ENCODE measurements around the gene TNFRSF1A. TPM values are rescaled to one million over a fixed set of nuclear protein-coding genes. Genes with fewer than 3 reads are reported as not detected.

The TNFRSF1A gene
- total and polyA plus RNA-seq, 9 of the 15 experiments (the other 6 are each of a cell fraction or from before 2014, with no cell fraction given) = 0.76 to 43.5 (median 30.0) TPM

DNA sequence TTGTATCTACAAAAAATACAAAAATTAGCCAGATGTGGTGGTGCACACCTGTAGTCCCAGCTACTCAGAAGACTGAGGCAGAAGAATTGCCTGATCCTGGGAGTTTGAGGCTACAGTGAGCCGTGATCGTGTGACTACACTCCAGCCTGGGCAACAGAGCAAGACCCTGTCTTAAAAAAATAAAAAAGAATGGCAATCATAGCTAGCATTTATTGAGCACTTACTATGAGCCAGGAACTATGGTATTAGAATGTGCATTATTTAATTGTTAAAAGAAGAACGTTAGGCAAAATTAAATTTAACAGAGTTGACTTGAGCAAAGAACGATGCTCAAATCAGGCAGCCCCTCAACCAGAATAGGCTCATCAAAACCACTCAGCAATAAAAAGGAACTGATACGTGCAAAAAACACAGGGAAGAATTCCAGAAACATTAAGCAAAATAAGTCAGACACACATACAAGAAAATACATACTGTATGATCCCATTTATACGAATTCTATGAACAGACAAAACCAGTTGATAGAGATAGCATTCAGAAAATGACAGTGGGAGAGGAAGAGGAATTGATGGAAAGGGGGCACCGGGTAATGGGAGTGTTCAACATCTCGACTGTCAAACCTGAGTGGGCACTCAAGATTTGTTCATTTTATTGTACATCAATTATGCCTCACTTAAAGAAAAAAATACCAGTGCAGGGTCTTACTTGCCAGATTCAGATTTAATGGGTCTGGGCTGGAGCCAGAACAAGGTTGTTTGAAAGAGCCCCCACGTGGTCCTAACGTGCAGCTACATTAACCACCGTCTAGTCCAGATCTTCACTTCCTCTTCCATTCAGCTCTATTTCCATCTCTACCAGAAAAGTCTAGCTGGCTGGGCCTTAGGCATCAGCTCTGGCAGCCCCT, 25.4 kb upstream of the TNFRSF1A start (continued):
- TF ChIP-seq, protein P1, sequence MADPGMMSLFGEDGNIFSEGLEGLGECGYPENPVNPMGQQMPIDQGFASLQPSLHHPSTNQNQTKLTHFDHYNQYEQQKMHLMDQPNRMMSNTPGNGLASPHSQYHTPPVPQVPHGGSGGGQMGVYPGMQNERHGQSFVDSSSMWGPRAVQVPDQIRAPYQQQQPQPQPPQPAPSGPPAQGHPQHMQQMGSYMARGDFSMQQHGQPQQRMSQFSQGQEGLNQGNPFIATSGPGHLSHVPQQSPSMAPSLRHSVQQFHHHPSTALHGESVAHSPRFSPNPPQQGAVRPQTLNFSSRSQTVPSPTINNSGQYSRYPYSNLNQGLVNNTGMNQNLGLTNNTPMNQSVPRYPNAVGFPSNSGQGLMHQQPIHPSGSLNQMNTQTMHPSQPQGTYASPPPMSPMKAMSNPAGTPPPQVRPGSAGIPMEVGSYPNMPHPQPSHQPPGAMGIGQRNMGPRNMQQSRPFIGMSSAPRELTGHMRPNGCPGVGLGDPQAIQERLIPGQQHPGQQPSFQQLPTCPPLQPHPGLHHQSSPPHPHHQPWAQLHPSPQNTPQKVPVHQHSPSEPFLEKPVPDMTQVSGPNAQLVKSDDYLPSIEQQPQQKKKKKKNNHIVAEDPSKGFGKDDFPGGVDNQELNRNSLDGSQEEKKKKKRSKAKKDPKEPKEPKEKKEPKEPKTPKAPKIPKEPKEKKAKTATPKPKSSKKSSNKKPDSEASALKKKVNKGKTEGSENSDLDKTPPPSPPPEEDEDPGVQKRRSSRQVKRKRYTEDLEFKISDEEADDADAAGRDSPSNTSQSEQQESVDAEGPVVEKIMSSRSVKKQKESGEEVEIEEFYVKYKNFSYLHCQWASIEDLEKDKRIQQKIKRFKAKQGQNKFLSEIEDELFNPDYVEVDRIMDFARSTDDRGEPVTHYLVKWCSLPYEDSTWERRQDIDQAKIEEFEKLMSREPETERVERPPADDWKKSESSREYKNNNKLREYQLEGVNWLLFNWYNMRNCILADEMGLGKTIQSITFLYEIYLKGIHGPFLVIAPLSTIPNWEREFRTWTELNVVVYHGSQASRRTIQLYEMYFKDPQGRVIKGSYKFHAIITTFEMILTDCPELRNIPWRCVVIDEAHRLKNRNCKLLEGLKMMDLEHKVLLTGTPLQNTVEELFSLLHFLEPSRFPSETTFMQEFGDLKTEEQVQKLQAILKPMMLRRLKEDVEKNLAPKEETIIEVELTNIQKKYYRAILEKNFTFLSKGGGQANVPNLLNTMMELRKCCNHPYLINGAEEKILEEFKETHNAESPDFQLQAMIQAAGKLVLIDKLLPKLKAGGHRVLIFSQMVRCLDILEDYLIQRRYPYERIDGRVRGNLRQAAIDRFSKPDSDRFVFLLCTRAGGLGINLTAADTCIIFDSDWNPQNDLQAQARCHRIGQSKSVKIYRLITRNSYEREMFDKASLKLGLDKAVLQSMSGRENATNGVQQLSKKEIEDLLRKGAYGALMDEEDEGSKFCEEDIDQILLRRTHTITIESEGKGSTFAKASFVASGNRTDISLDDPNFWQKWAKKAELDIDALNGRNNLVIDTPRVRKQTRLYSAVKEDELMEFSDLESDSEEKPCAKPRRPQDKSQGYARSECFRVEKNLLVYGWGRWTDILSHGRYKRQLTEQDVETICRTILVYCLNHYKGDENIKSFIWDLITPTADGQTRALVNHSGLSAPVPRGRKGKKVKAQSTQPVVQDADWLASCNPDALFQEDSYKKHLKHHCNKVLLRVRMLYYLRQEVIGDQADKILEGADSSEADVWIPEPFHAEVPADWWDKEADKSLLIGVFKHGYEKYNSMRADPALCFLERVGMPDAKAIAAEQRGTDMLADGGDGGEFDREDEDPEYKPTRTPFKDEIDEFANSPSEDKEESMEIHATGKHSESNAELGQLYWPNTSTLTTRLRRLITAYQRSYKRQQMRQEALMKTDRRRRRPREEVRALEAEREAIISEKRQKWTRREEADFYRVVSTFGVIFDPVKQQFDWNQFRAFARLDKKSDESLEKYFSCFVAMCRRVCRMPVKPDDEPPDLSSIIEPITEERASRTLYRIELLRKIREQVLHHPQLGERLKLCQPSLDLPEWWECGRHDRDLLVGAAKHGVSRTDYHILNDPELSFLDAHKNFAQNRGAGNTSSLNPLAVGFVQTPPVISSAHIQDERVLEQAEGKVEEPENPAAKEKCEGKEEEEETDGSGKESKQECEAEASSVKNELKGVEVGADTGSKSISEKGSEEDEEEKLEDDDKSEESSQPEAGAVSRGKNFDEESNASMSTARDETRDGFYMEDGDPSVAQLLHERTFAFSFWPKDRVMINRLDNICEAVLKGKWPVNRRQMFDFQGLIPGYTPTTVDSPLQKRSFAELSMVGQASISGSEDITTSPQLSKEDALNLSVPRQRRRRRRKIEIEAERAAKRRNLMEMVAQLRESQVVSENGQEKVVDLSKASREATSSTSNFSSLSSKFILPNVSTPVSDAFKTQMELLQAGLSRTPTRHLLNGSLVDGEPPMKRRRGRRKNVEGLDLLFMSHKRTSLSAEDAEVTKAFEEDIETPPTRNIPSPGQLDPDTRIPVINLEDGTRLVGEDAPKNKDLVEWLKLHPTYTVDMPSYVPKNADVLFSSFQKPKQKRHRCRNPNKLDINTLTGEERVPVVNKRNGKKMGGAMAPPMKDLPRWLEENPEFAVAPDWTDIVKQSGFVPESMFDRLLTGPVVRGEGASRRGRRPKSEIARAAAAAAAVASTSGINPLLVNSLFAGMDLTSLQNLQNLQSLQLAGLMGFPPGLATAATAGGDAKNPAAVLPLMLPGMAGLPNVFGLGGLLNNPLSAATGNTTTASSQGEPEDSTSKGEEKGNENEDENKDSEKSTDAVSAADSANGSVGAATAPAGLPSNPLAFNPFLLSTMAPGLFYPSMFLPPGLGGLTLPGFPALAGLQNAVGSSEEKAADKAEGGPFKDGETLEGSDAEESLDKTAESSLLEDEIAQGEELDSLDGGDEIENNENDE (IDR thresholded peaks at IDR 0.05; ENCODE audit: low read depth, low read length) = no peak
- TF ChIP-seq ZFP30 (CRISPR knock-in tag; IDR thresholded peaks at IDR 0.05; ENCODE audit: borderline replicate concordance) (no peak), PHF8 (IDR thresholded peaks at IDR 0.05; ENCODE audit: borderline replicate concordance, low read length) (no peak), POLR2B (IDR thresholded peaks at IDR 0.05; ENCODE audit: low read depth, partially characterized antibody) (no peak), ZFP36 (IDR thresholded peaks at IDR 0.05; ENCODE audit: low read depth, low read length, partially characterized antibody) (no peak), ZNF282 (CRISPR knock-in tag; IDR thresholded peaks at IDR 0.05) (no peak), SRF (CRISPR knock-in tag; IDR thresholded peaks at IDR 0.05) (no peak), SPI1 (IDR thresholded peaks at IDR 0.05; ENCODE audit: borderline replicate concordance, low read depth, low read length) (peak; percentile 95), GABPA (tag; conservative IDR thresholded peaks at IDR 0.05; ENCODE audit: low read depth) (no peak), RHOXF2B (CRISPR knock-in tag; conservative IDR thresholded peaks at IDR 0.05) (no peak)
- TF ChIP-seq, protein P2, sequence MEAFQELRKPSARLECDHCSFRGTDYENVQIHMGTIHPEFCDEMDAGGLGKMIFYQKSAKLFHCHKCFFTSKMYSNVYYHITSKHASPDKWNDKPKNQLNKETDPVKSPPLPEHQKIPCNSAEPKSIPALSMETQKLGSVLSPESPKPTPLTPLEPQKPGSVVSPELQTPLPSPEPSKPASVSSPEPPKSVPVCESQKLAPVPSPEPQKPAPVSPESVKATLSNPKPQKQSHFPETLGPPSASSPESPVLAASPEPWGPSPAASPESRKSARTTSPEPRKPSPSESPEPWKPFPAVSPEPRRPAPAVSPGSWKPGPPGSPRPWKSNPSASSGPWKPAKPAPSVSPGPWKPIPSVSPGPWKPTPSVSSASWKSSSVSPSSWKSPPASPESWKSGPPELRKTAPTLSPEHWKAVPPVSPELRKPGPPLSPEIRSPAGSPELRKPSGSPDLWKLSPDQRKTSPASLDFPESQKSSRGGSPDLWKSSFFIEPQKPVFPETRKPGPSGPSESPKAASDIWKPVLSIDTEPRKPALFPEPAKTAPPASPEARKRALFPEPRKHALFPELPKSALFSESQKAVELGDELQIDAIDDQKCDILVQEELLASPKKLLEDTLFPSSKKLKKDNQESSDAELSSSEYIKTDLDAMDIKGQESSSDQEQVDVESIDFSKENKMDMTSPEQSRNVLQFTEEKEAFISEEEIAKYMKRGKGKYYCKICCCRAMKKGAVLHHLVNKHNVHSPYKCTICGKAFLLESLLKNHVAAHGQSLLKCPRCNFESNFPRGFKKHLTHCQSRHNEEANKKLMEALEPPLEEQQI (IDR thresholded peaks at IDR 0.05) = no peak

All from K562 (cell line).